GM21825 (cell line): ENCODE results near the gene RPL36A.

ENCODE experiments used
- ATAC-seq: cut with Tn5 transposase; IDR thresholded peaks from one replicate; pipeline ENCODE4 v1.9.1; 2021; ENCODE audit warnings: mild to moderate bottlenecking, moderate library complexity; ENCODE audit not compliant: unreplicated experiment

RPL36A gene

GRCh38 chrX:101430457-101431078 is 39.8 kb downstream of the RPL36A start:
- ATAC-seq, result peak; percentile 88

GRCh38 chrX:101442085-101442484 is 51.3 kb downstream of the RPL36A start:
- ATAC-seq, result no peak
